Activated CD8-positive, alpha-beta memory T cell treated with anti-CD3 and anti-CD28 coated beads, Interleukin-2, amount 50 U/mL, for 4 hours (primary cell): ENCODE measurements around the gene SGF29.
"Not testable (repeated sequence)": the region's sequence is repeated elsewhere in the genome, so short reads cannot be mapped to it uniquely, and the experiment has no call there.

ENCODE experiments used
- DNase-seq: peaks from one replicate; pipeline ENCODE4 v3.0.0-alpha.2; 2020

The SGF29 gene

GRCh38 chr16:28534542-28535373 is 19.0 kb upstream of the SGF29 start:
- no peak for DNase-seq

GRCh38 chr16:28537076-28537475 is 16.6 kb upstream of the SGF29 start:
- no peak for DNase-seq

- no peak for DNase-seq
These were observed 15.6 kb upstream of the SGF29 start for GRCh38 chr16:28537964-28538732.

GRCh38 chr16:28538733-28539596 is 14.8 kb upstream of the SGF29 start, which contains the start of gene NUPR1:
TSS of gene NUPR1 (minus strand) at chr16:28538974. CDS start at chr16:28538907, 67 bp downstream.
- DNase-seq: no peak

GRCh38 chr16:28540346-28540745 is 13.4 kb upstream of the SGF29 start:
- no peak for DNase-seq

GRCh38 chr16:28542646-28543045 is 11.1 kb upstream of the SGF29 start:
- no peak for DNase-seq

GRCh38 chr16:28543072-28543471 is 10.6 kb upstream of the SGF29 start:
- DNase-seq: no peak

GRCh38 chr16:28544998-28545397 is 8.7 kb upstream of the SGF29 start:
- DNase-seq: no peak

- not testable (repeated sequence) for DNase-seq
These were observed 7.8 kb upstream of the SGF29 start for GRCh38 chr16:28545964-28546363.

GRCh38 chr16:28546626-28547025 is 7.1 kb upstream of the SGF29 start:
- DNase-seq: no peak

GRCh38 chr16:28548306-28548802 is 5.4 kb upstream of the SGF29 start:
- DNase-seq: no peak

GRCh38 chr16:28549301-28549899 is 4.3 kb upstream of the SGF29 start:
- DNase-seq: no peak

GRCh38 chr16:28554634-28555423 is 1.1 kb downstream of the SGF29 start:
- no peak for DNase-seq

- no peak for DNase-seq
These were observed 1.8 kb downstream of the SGF29 start for GRCh38 chr16:28555561-28555960.

- no peak for DNase-seq
These were observed 3.2 kb downstream of the SGF29 start for GRCh38 chr16:28556914-28557320.

- no peak for DNase-seq
These were observed 4.7 kb downstream of the SGF29 start for GRCh38 chr16:28558456-28558855.

GRCh38 chr16:28561557-28562187 is 8.0 kb downstream of the SGF29 start:
- DNase-seq: no peak

GRCh38 chr16:28562199-28562598 is 8.5 kb downstream of the SGF29 start:
- DNase-seq: no peak

GRCh38 chr16:28563218-28563617 is 9.5 kb downstream of the SGF29 start:
- no peak for DNase-seq

- not testable (repeated sequence) for DNase-seq
These were observed 12.7 kb downstream of the SGF29 start for GRCh38 chr16:28566233-28566925.
